IMR-90 (cell line): ENCODE measurements around the gene PIP5K1B. TPM values are rescaled to one million over a fixed set of nuclear protein-coding genes. Genes with fewer than 3 reads are reported as not detected.

Experiments used
- ATAC-seq: fragments of 200-7000 bp; cut with Tn5 transposase; 2 replicates; pipeline ENCODE4 v1.9.1; 2020; ENCODE audit warnings: low read depth, mild to moderate bottlenecking, moderate library complexity
- BruUV-seq: library from RNA; stranded (reverse); fragments of 400-500 nt; replicated peaks from 2 replicates; lab custom pipeline; 2021; lab: Mats Ljungman, UMichigan
- CTCF ChIA-PET: fragments of 300-600 bp; formaldehyde crosslinking; extraction: SDS; loops from one replicate; lab custom pipeline; 2021; ENCODE audit warnings: antibody characterized with exemption; lab: Yijun Ruan, JAX
- POLR2A ChIA-PET: fragments of 300-600 bp; sonication (Branson Sonifier 250); formaldehyde crosslinking; loops from one replicate; lab custom pipeline; 2022; ENCODE audit warnings: antibody characterized with exemption; ENCODE audit not compliant: unreplicated experiment; lab: Charles Lee
- DNase-seq: peaks from one replicate; pipeline ENCODE4 v3.0.0; 2013
- H2AFZ ChIP-seq: replicated peaks from 2 replicates; pipeline ENCODE3; 2013; ENCODE audit warnings: low read length, mild to moderate bottlenecking; ENCODE audit not compliant: poor library complexity
- H2AK5ac ChIP-seq: 2 replicates; pipeline ENCODE4 v1.6.1; 2013; ENCODE audit warnings: low read depth, low read length, inconsistent platforms
- H2AK9ac ChIP-seq: replicated peaks from 2 replicates; pipeline ENCODE3; 2013; ENCODE audit warnings: mild to moderate bottlenecking, low read depth, low read length, moderate library complexity; ENCODE audit not compliant: poor library complexity
- H2BK120ac ChIP-seq: 2 replicates; pipeline ENCODE4 v1.6.1; 2013; ENCODE audit warnings: low read depth, low read length, inconsistent platforms
- H2BK15ac ChIP-seq: 3 replicates; pipeline ENCODE4 v1.6.1; 2013; ENCODE audit warnings: low read depth, low read length, inconsistent platforms
- H2BK20ac ChIP-seq: 2 replicates; pipeline ENCODE4 v1.6.1; 2013; ENCODE audit warnings: low read depth, mild to moderate bottlenecking, inconsistent platforms, low read length, moderate library complexity
- H2BK5ac ChIP-seq: 2 replicates; pipeline ENCODE4 v1.6.1; 2013; ENCODE audit warnings: mild to moderate bottlenecking, low read depth, low read length, inconsistent platforms; ENCODE audit not compliant: poor library complexity, severe bottlenecking
- H3K14ac ChIP-seq: replicated peaks from 2 replicates; pipeline ENCODE4 v1.6.1; 2013; ENCODE audit warnings: low read depth, low read length, inconsistent platforms
- H3K18ac ChIP-seq: 2 replicates; pipeline ENCODE4 v1.6.1; 2013; ENCODE audit warnings: low read depth, low read length, control low read depth
- H3K23ac ChIP-seq: 2 replicates; pipeline ENCODE4 v1.6.1; 2013; ENCODE audit warnings: low read depth, low read length, inconsistent platforms
- H3K27ac ChIP-seq: 2 replicates; pipeline ENCODE4 v1.5.1; 2013; ENCODE audit warnings: mild to moderate bottlenecking, control low read depth, low read length; ENCODE audit not compliant: insufficient read depth
- H3K27me3 ChIP-seq: 2 replicates; pipeline ENCODE4 v1.6.1; 2013; ENCODE audit warnings: low read length; ENCODE audit not compliant: control insufficient read depth, insufficient read depth
- H3K36me3 ChIP-seq: 2 replicates; pipeline ENCODE4 v1.6.1; 2013; ENCODE audit warnings: low read length, mixed read lengths; ENCODE audit not compliant: control insufficient read depth, insufficient read depth
- H3K4ac ChIP-seq: 2 replicates; pipeline ENCODE4 v1.6.1; 2013; ENCODE audit warnings: low read depth, low read length, inconsistent platforms
- H3K4me1 ChIP-seq: 2 replicates; pipeline ENCODE4 v1.6.1; 2013; ENCODE audit warnings: low read length, mixed read lengths; ENCODE audit not compliant: control insufficient read depth, insufficient read depth
- H3K4me2 ChIP-seq: 2 replicates; pipeline ENCODE4 v1.6.1; 2013; ENCODE audit warnings: low read depth, mild to moderate bottlenecking, control low read depth, low read length, moderate library complexity
- H3K4me3 ChIP-seq: 2 replicates; pipeline ENCODE4 v1.5.1; 2013; ENCODE audit warnings: low read depth, mild to moderate bottlenecking, control low read depth, low read length, moderate library complexity; ENCODE audit not compliant: insufficient read depth
- H3K56ac ChIP-seq: 2 replicates; pipeline ENCODE4 v1.6.1; 2013; ENCODE audit warnings: low read length, inconsistent platforms; ENCODE audit not compliant: insufficient read depth; ENCODE audit errors: extremely low read depth
- H3K79me1 ChIP-seq, 2 experiments: 2 replicates each; pipeline ENCODE4 v1.6.1; 2013; ENCODE audit warnings: low read length in 2 of 2, inconsistent platforms in 1 of 2, low read depth in 1 of 2
- H3K9ac ChIP-seq: 2 replicates; pipeline ENCODE4 v1.6.1; 2013; ENCODE audit warnings: low read depth, low read length, control low read depth
- H3K9me1 ChIP-seq: 2 replicates; pipeline ENCODE4 v1.6.1; 2013; ENCODE audit warnings: low read length, inconsistent platforms; ENCODE audit not compliant: insufficient read depth
- H3K9me3 ChIP-seq: 2 replicates; pipeline ENCODE4 v1.6.1; 2013; ENCODE audit warnings: low read length; ENCODE audit not compliant: control insufficient read depth, insufficient read depth
- H4K20me1 ChIP-seq: 2 replicates; pipeline ENCODE4 v1.6.1; 2013; ENCODE audit warnings: low read length, inconsistent platforms; ENCODE audit not compliant: insufficient read depth
- H4K5ac ChIP-seq: 2 replicates; pipeline ENCODE4 v1.6.1; 2013; ENCODE audit warnings: mild to moderate bottlenecking, low read depth, low read length, control low read depth
- H4K8ac ChIP-seq, 2 experiments: 2 replicates each; pipeline ENCODE4 v1.6.1; 2013; ENCODE audit warnings: low read depth in 2 of 2, low read length in 2 of 2, control low read depth in 1 of 2, inconsistent platforms in 1 of 2
- H4K91ac ChIP-seq: 2 replicates; pipeline ENCODE4 v1.6.1; 2013; ENCODE audit warnings: low read depth, low read length, inconsistent platforms; ENCODE audit not compliant: insufficient read depth
- MXI1 ChIP-seq: IDR thresholded peaks from 2 replicates; pipeline ENCODE4 v1.6.1; 2012; ENCODE audit warnings: low read depth, mild to moderate bottlenecking, low read length, moderate library complexity, borderline replicate concordance
- WGBS, 2 experiments: methylation state at CpG; one replicate each; pipeline versions ENCODE4 v1.1.5 to v1.1.7; 2013; ENCODE audit warnings: missing lambda C conversion rate in 2 of 2; ENCODE audit not compliant: insufficient read length in 1 of 2; ENCODE audit errors: extremely low coverage in 2 of 2; 5-methylcytosine and 5-hydroxymethylcytosine counted together
- dilution Hi-C: fragments of 300-500 bp; cut with HindIII; formaldehyde crosslinking; loops from one replicate; pipeline ENCODE4 v1.14.3; 2018; ENCODE audit warnings: low sequenced_read_pairs; ENCODE audit not compliant: unreplicated experiment
- in situ Hi-C: fragments of 300-500 bp; cut with MboI; formaldehyde crosslinking; loops from 3 replicates; pipeline ENCODE4 v1.14.3; 2019; ENCODE audit warnings: low sequenced_read_pairs, inconsistent platforms, mixed read lengths
- intact Hi-C: fragments of 100-400 bp; cut with micrococcal nuclease; formaldehyde crosslinking; loops from 2 replicates; pipeline ENCODE4 v1.10.0; 2022
- polyA plus RNA-seq, 3 experiments: library from polyadenylated mRNA; depleted of rRNA; stranded (reverse); fragments of >200 nt; gene quantifications; 2 replicates each; pipeline ENCODE4 v1.2.3, GENCODE V29; 2012; ENCODE audit warnings: low replicate concordance in 1 of 3
- total RNA-seq: library from RNA; depleted of rRNA; stranded (reverse); fragments of >200 nt; gene quantifications from 2 replicates; pipeline ENCODE4 v1.2.3, GENCODE V29; 2012

The PIP5K1B gene
- total and polyA plus RNA-seq, 2 of the 4 experiments (the other 2 are of a cell fraction): not detected

- H2BK20ac ChIP-seq: no peak overlapping the region
- H2BK5ac ChIP-seq: no peak overlapping the region
- H3K4me3 ChIP-seq: no peak overlapping the region
- no peak overlapping the region for H3K27ac ChIP-seq
- H3K4ac ChIP-seq: no peak overlapping the region
- H3K4me2 ChIP-seq: no peak overlapping the region
- no peak overlapping the region for H2AK9ac ChIP-seq
- no CpG with 5 or more reads among the region's 6 CpGs for WGBS, 2 experiments
- no peak overlapping the region for H3K9ac ChIP-seq
- TF ChIP-seq MXI1: no peak
- H3K18ac ChIP-seq: no peak overlapping the region
- H3K79me1 ChIP-seq: no peaks in the 10 kb centered on the region
- ATAC-seq (no peak), DNase-seq (no peak)
- ChIA-PET CTCF (no interaction called here), POLR2A (no interaction called here)
- H3K9me3 ChIP-seq: no peaks in the 10 kb centered on the region
- no peak overlapping the region for H2BK120ac ChIP-seq
- no peak overlapping the region for H4K8ac ChIP-seq
- H3K27me3 ChIP-seq: peaks cover 29% of the 10 kb centered on the region
- H3K36me3 ChIP-seq: no peaks in the 10 kb centered on the region
- no peak overlapping the region for H3K23ac ChIP-seq
- H4K20me1 ChIP-seq: no peaks in the 10 kb centered on the region
- in situ Hi-C loops: no loop called here
- no TSS peak for BruUV-seq
- no peak overlapping the region for H2AK5ac ChIP-seq
- no peaks in the 10 kb centered on the region for H3K4me1 ChIP-seq
- dilution Hi-C loops: no loop called here
- no peak overlapping the region for H2AFZ ChIP-seq
- H3K9me1 ChIP-seq: no peaks in the 10 kb centered on the region
- no peak overlapping the region for H3K14ac ChIP-seq
- H2BK15ac ChIP-seq: no peak overlapping the region
- no peak overlapping the region for H3K56ac ChIP-seq
- no peak overlapping the region for H4K5ac ChIP-seq
- intact Hi-C loops: loop anchor here (10.0 kb wide), 1 partner anchor 321 kb away; no protein-coding TSS in a partner anchor
- H4K91ac ChIP-seq: no peak overlapping the region
Observed at GRCh38 chr9:68703672-68704071, 1.4 kb upstream of the PIP5K1B start.
